Right lobe of liver (tissue), 6 donors: ENCODE data around the gene SFT2D2. TPM values are rescaled to one million over a fixed set of nuclear protein-coding genes. Genes with fewer than 3 reads are reported as not detected.

Source experiments
- ATAC-seq, 4 donors: fragments of 200-7000 bp; cut with Tn5 transposase; one replicate each; pipeline ENCODE4 v1.9.1; 2020; ENCODE audit warnings: mild to moderate bottlenecking in 4 of 4, moderate library complexity in 4 of 4
- DNase-seq, 3 donors: peaks; one replicate each; pipeline ENCODE4 v3.0.0-alpha.2; 2020
- H3K27ac ChIP-seq, 3 donors: fragments of 200-600 bp; one replicate each; pipeline ENCODE4 v1.8.0; 2022
- H3K27me3 ChIP-seq, 2 donors: fragments of 200-600 bp; one replicate each; pipeline ENCODE4 v1.8.0; 2022
- H3K36me3 ChIP-seq, 4 donors: fragments of 200-600 bp; sonication (generic) in 1 of 4; one replicate each; pipeline versions ENCODE4 v1.5.1 to v1.8.0; 2017 to 2022; ENCODE audit warnings: control low read depth in 1 of 4
- H3K4me1 ChIP-seq, 4 donors: fragments of 200-600 bp; sonication (generic) in 1 of 4; one replicate each; pipeline versions ENCODE4 v1.5.1 to v1.8.0; 2017 to 2022; ENCODE audit warnings: control low read depth in 1 of 4
- H3K4me3 ChIP-seq, 3 donors: fragments of 200-600 bp; one replicate each; pipeline ENCODE4 v1.8.0; 2022
- H3K9me3 ChIP-seq, 4 donors: fragments of 200-600 bp; sonication (generic) in 1 of 4; one replicate each; pipeline versions ENCODE4 v1.5.1 to v1.8.0; 2017 to 2022; ENCODE audit warnings: control low read depth in 1 of 4
- POLR2A ChIP-seq: fragments of 450-650 bp; IDR thresholded peaks from one replicate; pipeline ENCODE4 v1.6.1; 2017; ENCODE audit warnings: antibody characterized with exemption, mild to moderate bottlenecking
- WGBS: methylation state at CpG from one replicate; pipeline ENCODE4 v1.1.6; 2018; ENCODE audit warnings: low coverage, low lambda C conversion rate; ENCODE audit not compliant: insufficient coverage; ENCODE audit errors: missing lambda C conversion rate; 5-methylcytosine and 5-hydroxymethylcytosine counted together
- intact Hi-C, 2 donors: fragments of 100-400 bp; cut with DNase I; formaldehyde crosslinking; loops; one replicate each; pipeline versions ENCODE4 v1.11.2 to v1.14.1; 2022
- total RNA-seq, 6 experiments: library from RNA; depleted of rRNA in 2 of 6; stranded (reverse); fragments of >200 nt in 2 of 6; fragmentation: NEBNext Ultra II Directional in 3 of 6; extraction: Animal tissue kit (Norgen Biotek cat#: 25700) in 3 of 6; gene quantifications; one replicate each; pipeline versions ENCODE4 v1.1.0 to v1.2.4, GENCODE V29; 2016 to 2023
- TF ChIP-seq, protein P1 (sequence below), 4 donors: fragments of 200-600 bp in 3 of 4; fragments of 450-650 bp in 1 of 4; IDR thresholded peaks; one replicate each; pipeline versions ENCODE4 v1.5.1 to v1.8.0; 2016 to 2022; ENCODE audit warnings: antibody characterized with exemption in 4 of 4, mild to moderate bottlenecking in 2 of 4
- donor health status: DM: no; HTN: yes; CAD: no.
- donor health status: DM: no; HTN: no; CAD: no.
- donor health status: DM: no; HTN: no; CAD: no.
- donor health status: DM: no; HTN: yes; CAD: no.
- donor health status: DM: no; HTN: yes; CAD: no.

The SFT2D2 gene
- total RNA-seq, 6 experiments from 2014 or later = 26.5 to 35.4 (median 29.8) TPM

DNA sequence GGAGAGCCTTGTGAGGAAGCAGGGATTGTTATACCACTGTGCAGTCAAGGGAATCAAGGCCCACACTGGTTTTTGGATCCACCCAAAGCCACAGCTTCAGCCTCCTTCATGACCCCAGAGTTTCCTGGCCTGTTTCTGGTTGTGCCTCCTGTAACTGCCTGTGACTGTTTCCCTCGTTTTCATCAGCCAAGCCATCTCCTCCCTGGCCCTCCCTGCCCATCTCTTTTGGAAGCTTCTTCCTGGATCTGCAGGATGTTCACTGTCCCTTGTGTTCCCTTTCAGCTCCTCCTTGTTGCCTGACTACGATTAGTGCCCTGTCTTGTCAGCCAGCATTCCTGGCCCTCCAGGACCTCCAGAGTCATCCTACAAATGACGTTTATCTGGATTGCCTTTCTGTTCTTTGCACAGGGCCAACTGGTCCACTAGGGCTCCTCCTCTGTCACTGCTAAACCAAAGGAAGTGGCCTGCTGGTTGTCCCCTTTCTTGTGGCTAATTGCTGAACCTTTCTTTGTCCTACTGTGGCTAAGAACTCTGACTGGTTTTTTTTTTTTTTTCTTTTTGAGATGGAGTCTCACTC is 17.9 kb downstream of the SFT2D2 start:
- WGBS = 53% methylated on average over 3 of the region's 3 CpGs
- TF ChIP-seq, protein P1, sequence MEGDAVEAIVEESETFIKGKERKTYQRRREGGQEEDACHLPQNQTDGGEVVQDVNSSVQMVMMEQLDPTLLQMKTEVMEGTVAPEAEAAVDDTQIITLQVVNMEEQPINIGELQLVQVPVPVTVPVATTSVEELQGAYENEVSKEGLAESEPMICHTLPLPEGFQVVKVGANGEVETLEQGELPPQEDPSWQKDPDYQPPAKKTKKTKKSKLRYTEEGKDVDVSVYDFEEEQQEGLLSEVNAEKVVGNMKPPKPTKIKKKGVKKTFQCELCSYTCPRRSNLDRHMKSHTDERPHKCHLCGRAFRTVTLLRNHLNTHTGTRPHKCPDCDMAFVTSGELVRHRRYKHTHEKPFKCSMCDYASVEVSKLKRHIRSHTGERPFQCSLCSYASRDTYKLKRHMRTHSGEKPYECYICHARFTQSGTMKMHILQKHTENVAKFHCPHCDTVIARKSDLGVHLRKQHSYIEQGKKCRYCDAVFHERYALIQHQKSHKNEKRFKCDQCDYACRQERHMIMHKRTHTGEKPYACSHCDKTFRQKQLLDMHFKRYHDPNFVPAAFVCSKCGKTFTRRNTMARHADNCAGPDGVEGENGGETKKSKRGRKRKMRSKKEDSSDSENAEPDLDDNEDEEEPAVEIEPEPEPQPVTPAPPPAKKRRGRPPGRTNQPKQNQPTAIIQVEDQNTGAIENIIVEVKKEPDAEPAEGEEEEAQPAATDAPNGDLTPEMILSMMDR (IDR thresholded peaks at IDR 0.05) = no peak
- TF ChIP-seq POLR2A = no peak
- H3K9me3 ChIP-seq = no peaks in the 10 kb centered on the region
- H3K36me3 ChIP-seq = peaks cover 0 to 26% (median 9%) of the 10 kb centered on the region in 4 donors
- peak overlapping the region in 1 of 3 donors; percentile 5 for H3K27ac ChIP-seq
- peak; percentile 16 to 36 (median 26) for ATAC-seq
- no peak for DNase-seq
- H3K4me1 ChIP-seq = peaks cover 0 to 6% (median 0%) of the 10 kb centered on the region in 4 donors
- intact Hi-C loops = no loop called here
- no peak overlapping the region for H3K4me3 ChIP-seq
- no peaks in the 10 kb centered on the region for H3K27me3 ChIP-seq

DNA sequence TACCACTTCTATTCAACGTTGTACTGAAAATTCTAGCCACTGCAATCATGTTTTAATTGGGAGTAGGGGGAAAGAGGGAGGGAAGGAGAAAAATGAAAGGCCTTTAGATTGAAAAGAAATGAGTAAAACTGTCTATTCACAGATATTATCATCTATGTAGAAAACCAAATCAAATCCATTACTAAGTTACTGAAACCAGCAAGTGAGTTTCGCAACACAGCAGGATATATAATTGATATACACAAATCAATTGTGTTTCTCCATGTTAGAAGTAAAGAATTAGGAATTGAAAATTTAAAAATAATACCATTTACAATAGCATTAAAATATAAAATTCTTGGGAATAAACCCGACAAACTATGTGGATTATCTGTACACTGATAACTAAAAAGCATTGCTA is 19.2 kb downstream of the SFT2D2 start:
- Histone ChIP-seq H3K4me3 (no peak overlapping the region), H3K36me3 (peaks cover 0 to 24% (median 8%) of the 10 kb centered on the region in 4 donors), H3K4me1 (peaks cover 0 to 6% (median 0%) of the 10 kb centered on the region in 4 donors), H3K27ac (no peak overlapping the region), H3K9me3 (no peaks in the 10 kb centered on the region), H3K27me3 (no peaks in the 10 kb centered on the region)
- no peak for DNase-seq
- intact Hi-C loops = no loop called here
- 86% methylated on average over 3 of the region's 3 CpGs for WGBS
- ATAC-seq = no peak
- no peak for TF ChIP-seq POLR2A
- TF ChIP-seq, protein P1 (IDR thresholded peaks at IDR 0.05) = no peak

DNA sequence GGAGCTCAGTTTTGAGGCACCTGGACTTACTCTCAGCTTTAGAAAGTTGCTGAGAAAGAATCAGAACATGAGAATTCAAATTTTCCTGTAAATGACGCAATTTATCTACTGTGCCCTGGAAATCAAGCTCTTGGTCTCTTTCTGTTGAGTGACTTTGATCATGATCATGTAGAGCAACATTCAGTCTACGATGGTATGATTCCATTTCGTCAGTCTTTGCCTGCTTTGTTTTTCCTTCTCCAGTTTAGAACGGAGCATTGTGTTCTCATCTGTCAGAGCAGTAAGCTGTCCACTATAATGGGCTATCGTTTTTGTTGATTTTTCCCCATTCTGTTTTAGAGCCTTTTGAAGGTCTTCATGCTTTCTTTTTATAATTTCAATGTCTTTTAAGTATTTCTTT is 20.7 kb downstream of the SFT2D2 start:
- Histone ChIP-seq H3K9me3 (no peaks in the 10 kb centered on the region), H3K36me3 (peaks cover 0 to 26% (median 6%) of the 10 kb centered on the region in 4 donors), H3K27me3 (no peaks in the 10 kb centered on the region), H3K4me3 (no peak overlapping the region), H3K4me1 (peaks cover 0 to 6% (median 0%) of the 10 kb centered on the region in 4 donors), H3K27ac (no peak overlapping the region)
- WGBS = 89% methylated on average over 5 of the region's 5 CpGs
- ATAC-seq (no peak), DNase-seq (no peak)
- TF ChIP-seq, protein P1 (IDR thresholded peaks at IDR 0.05) = no peak
- intact Hi-C loops = no loop called here

GRCh38 chr1:168252204-168252733 is 26.5 kb downstream of the SFT2D2 start:
- Histone ChIP-seq H3K27ac (no peak overlapping the region), H3K36me3 (peaks cover 0 to 10% (median 2%) of the 10 kb centered on the region in 4 donors), H3K4me3 (no peak overlapping the region), H3K27me3 (no peaks in the 10 kb centered on the region), H3K9me3 (peaks cover 0 to 3% (median 0%) of the 10 kb centered on the region in 4 donors), H3K4me1 (peaks cover 0 to 7% (median 0%) of the 10 kb centered on the region in 4 donors)
- WGBS = 32% methylated on average over 3 of the region's 3 CpGs
- intact Hi-C loops = no loop called here
- no peak for DNase-seq
- peak in 2 of 4 donors; percentile 23 to 44 for ATAC-seq
- TF ChIP-seq POLR2A = no peak
- TF ChIP-seq, protein P1 (IDR thresholded peaks at IDR 0.05) = no peak
